Neuron (in vitro differentiated cells): ENCODE data around the gene KLHL10.
"Not testable (repeated sequence)": the region's sequence is repeated elsewhere in the genome, so short reads cannot be mapped to it uniquely, and the experiment has no call there.

ENCODE experiments used
- H2AFZ ChIP-seq: one replicate; pipeline ENCODE4 v1.6.1; 2013; ENCODE audit warnings: low read depth, mild to moderate bottlenecking, inconsistent platforms, low read length, moderate library complexity
- H3K27me3 ChIP-seq: one replicate; pipeline ENCODE4 v1.6.1; 2013; ENCODE audit warnings: low read length; ENCODE audit not compliant: insufficient read depth
- H3K36me3 ChIP-seq: one replicate; pipeline ENCODE4 v1.6.1; 2013; ENCODE audit warnings: low read length; ENCODE audit not compliant: insufficient read depth
- H3K4me1 ChIP-seq: one replicate; pipeline ENCODE4 v1.6.1; 2013; ENCODE audit warnings: low read length; ENCODE audit not compliant: insufficient read depth
- H3K4me3 ChIP-seq: 2 replicates; pipeline ENCODE4 v1.5.1; 2013; ENCODE audit warnings: mild to moderate bottlenecking, low read length, moderate library complexity
- H3K9me3 ChIP-seq: one replicate; pipeline ENCODE4 v1.6.1; 2013; ENCODE audit warnings: low read length

The KLHL10 gene

GRCh38 chr17:41873559-41874292 lies 36.1 kb downstream of the KLHL10 start:
- peaks cover 4% of the 10 kb centered on the region for H3K9me3 ChIP-seq
- H3K36me3 ChIP-seq: peaks cover 72% of the 10 kb centered on the region
- H3K4me3 ChIP-seq: no peak overlapping the region
- H3K4me1 ChIP-seq: no peaks in the 10 kb centered on the region
- no peaks in the 10 kb centered on the region for H3K27me3 ChIP-seq
- H2AFZ ChIP-seq: no peak overlapping the region

GRCh38 chr17:41874293-41874670 lies 36.7 kb downstream of the KLHL10 start:
- H3K4me3 ChIP-seq, H3K4me1 ChIP-seq, H3K27me3 ChIP-seq, H3K9me3 ChIP-seq, H2AFZ ChIP-seq: not testable (repeated sequence)
- peaks cover 72% of the 10 kb centered on the region for H3K36me3 ChIP-seq

GRCh38 chr17:41880130-41880529 lies 42.5 kb downstream of the KLHL10 start:
- Histone ChIP-seq H3K4me3 (no peak overlapping the region), H2AFZ (no peak overlapping the region), H3K36me3 (peaks cover 70% of the 10 kb centered on the region), H3K9me3 (peaks cover 4% of the 10 kb centered on the region), H3K4me1 (no peaks in the 10 kb centered on the region), H3K27me3 (no peaks in the 10 kb centered on the region)

- Histone ChIP-seq H3K4me1 (peaks cover 10% of the 10 kb centered on the region), H2AFZ (no peak overlapping the region), H3K36me3 (peaks cover 87% of the 10 kb centered on the region), H3K27me3 (no peaks in the 10 kb centered on the region), H3K9me3 (peaks cover 4% of the 10 kb centered on the region), H3K4me3 (no peak overlapping the region)
These were observed 45.1 kb downstream of the KLHL10 start for GRCh38 chr17:41882756-41883155.

- H3K4me3 ChIP-seq: no peak overlapping the region
- peaks cover 10% of the 10 kb centered on the region for H3K4me1 ChIP-seq
- H2AFZ ChIP-seq: no peak overlapping the region
- no peaks in the 10 kb centered on the region for H3K27me3 ChIP-seq
- no peaks in the 10 kb centered on the region for H3K9me3 ChIP-seq
- peaks cover 84% of the 10 kb centered on the region for H3K36me3 ChIP-seq
These were observed 48.1 kb downstream of the KLHL10 start for GRCh38 chr17:41885733-41886132.

- H2AFZ ChIP-seq: no peak overlapping the region
- no peak overlapping the region for H3K4me3 ChIP-seq
- peaks cover 87% of the 10 kb centered on the region for H3K36me3 ChIP-seq
- no peaks in the 10 kb centered on the region for H3K9me3 ChIP-seq
- H3K27me3 ChIP-seq: no peaks in the 10 kb centered on the region
- H3K4me1 ChIP-seq: peaks cover 10% of the 10 kb centered on the region
These were observed 50.8 kb downstream of the KLHL10 start for GRCh38 chr17:41888332-41888965.

- H3K4me1 ChIP-seq: peaks cover 3% of the 10 kb centered on the region
- peaks cover 87% of the 10 kb centered on the region for H3K36me3 ChIP-seq
- H3K4me3 ChIP-seq: no peak overlapping the region
- H3K27me3 ChIP-seq: no peaks in the 10 kb centered on the region
- H3K9me3 ChIP-seq: no peaks in the 10 kb centered on the region
- no peak overlapping the region for H2AFZ ChIP-seq
These were observed 53.8 kb downstream of the KLHL10 start for GRCh38 chr17:41891135-41892020.

GRCh38 chr17:41892021-41892376 lies 54.4 kb downstream of the KLHL10 start:
- Histone ChIP-seq H3K4me1 (no peaks in the 10 kb centered on the region), H3K27me3 (no peaks in the 10 kb centered on the region), H3K4me3 (no peak overlapping the region), H3K9me3 (no peaks in the 10 kb centered on the region), H3K36me3 (peaks cover 90% of the 10 kb centered on the region), H2AFZ (no peak overlapping the region)

GRCh38 chr17:41893384-41893783 lies 55.8 kb downstream of the KLHL10 start:
- H2AFZ ChIP-seq: no peak overlapping the region
- H3K36me3 ChIP-seq: peaks cover 90% of the 10 kb centered on the region
- no peaks in the 10 kb centered on the region for H3K27me3 ChIP-seq
- H3K4me3 ChIP-seq: no peak overlapping the region
- H3K9me3 ChIP-seq: no peaks in the 10 kb centered on the region
- H3K4me1 ChIP-seq: no peaks in the 10 kb centered on the region

- H3K4me3 ChIP-seq: no peak overlapping the region
- H3K27me3 ChIP-seq: no peaks in the 10 kb centered on the region
- H3K36me3 ChIP-seq: peaks cover 92% of the 10 kb centered on the region
- no peaks in the 10 kb centered on the region for H3K4me1 ChIP-seq
- H3K9me3 ChIP-seq: no peaks in the 10 kb centered on the region
- no peak overlapping the region for H2AFZ ChIP-seq
These were observed 57.2 kb downstream of the KLHL10 start for GRCh38 chr17:41894791-41895331.

GRCh38 chr17:41895617-41896016 lies 58.0 kb downstream of the KLHL10 start:
- Histone ChIP-seq H3K4me1 (no peaks in the 10 kb centered on the region), H2AFZ (no peak overlapping the region), H3K27me3 (no peaks in the 10 kb centered on the region), H3K9me3 (no peaks in the 10 kb centered on the region), H3K4me3 (no peak overlapping the region), H3K36me3 (peaks cover 91% of the 10 kb centered on the region)

- no peaks in the 10 kb centered on the region for H3K27me3 ChIP-seq
- H3K9me3 ChIP-seq: no peaks in the 10 kb centered on the region
- H2AFZ ChIP-seq: no peak overlapping the region
- no peak overlapping the region for H3K4me3 ChIP-seq
- H3K36me3 ChIP-seq: peaks cover 93% of the 10 kb centered on the region
- H3K4me1 ChIP-seq: no peaks in the 10 kb centered on the region
These were observed 59.1 kb downstream of the KLHL10 start for GRCh38 chr17:41896726-41897125.
